HG03575 (cell line): ENCODE data around the gene CRBN.

Source experiments
- ATAC-seq: cut with Tn5 transposase; IDR thresholded peaks from one replicate; pipeline ENCODE4 v1.9.1; 2021; ENCODE audit not compliant: unreplicated experiment, insufficient number of reproducible peaks, low FRiP score; ENCODE audit errors: extremely low read depth

The CRBN gene

GRCh38 chr3:3126477-3127431 lies 52.7 kb downstream of the CRBN start, which contains the start of gene TRNT1:
Gene TRNT1 (plus strand): TSS chr3:3126940. CDS start chr3:3129041, 2,101 bp downstream.
- ATAC-seq, result peak; percentile 71

DNA sequence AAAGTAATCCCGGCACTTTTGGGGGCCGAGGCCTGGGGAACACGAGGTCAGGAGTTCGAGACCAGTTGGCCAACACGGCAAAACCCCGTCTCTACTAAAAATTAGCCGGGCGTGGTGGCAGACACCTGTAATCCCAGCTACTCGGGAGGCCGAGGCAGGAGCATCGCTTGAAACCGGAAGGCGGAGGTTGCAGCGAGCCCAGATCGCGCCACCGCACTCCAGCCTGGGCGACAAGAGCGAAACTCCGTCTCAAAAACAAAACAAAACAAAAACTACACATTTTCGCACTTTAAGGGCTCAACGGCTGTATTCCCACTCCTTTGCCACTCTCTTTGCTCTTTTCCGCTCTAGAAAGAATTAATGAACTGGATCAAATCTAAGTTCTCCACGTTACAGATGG lies 53.5 kb downstream of the CRBN start:
- ATAC-seq, result no peak

DNA sequence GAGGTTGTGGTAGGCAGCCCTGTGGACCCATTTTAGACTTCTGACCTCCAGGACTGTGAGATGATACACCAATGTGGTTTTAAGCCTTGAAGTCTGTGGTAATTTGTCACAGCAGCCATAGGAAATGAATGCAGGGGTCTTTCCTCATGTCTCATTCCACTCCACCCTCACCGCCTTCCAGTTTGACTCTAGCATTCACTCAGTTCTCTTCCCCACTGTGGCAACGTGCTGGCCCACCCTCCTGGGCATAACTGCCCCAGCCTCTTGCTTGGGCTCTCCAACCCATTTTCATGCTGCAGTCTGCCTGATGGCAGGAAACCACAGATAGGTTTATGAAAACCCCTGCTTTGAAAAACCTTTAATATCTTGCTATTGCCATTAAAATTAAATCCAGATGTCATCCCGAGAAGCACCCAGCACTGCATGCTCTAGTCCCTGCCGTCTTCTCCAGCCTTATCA lies 60.1 kb downstream of the CRBN start:
- no peak for ATAC-seq

- ATAC-seq, result no peak
Measured at GRCh38 chr3:3117651-3118050, 61.8 kb downstream of the CRBN start.

DNA sequence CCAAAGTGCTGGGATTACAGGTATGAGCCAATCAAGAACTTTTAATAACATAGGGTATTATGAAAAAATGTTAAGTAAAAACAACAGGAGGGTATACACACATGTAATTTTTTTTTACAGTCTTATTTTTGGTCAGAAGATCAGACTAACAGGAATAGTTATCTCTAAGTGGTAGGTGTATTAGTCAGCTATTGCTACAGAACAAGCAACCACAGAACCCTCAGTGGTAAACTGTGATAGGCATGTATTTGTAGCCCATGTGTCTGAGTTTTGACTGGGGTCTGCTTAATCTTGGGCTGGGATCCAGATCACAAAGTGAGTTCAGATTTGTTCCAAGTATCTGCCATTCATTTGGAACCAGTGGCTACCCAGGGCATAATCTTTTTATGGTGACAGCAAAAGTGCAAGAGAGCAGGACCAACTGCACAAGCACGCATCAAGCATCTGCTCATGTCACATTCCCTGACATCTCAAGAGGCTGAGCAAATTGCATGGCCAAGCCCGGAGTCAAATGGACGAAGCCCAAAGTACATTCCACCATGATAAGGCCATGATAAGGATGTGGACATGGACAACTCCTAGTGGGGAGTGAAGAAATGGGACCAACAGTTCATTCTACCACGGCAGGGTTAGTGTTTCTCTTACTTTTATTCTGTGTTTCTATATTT lies 66.3 kb downstream of the CRBN start:
- no peak for ATAC-seq

DNA sequence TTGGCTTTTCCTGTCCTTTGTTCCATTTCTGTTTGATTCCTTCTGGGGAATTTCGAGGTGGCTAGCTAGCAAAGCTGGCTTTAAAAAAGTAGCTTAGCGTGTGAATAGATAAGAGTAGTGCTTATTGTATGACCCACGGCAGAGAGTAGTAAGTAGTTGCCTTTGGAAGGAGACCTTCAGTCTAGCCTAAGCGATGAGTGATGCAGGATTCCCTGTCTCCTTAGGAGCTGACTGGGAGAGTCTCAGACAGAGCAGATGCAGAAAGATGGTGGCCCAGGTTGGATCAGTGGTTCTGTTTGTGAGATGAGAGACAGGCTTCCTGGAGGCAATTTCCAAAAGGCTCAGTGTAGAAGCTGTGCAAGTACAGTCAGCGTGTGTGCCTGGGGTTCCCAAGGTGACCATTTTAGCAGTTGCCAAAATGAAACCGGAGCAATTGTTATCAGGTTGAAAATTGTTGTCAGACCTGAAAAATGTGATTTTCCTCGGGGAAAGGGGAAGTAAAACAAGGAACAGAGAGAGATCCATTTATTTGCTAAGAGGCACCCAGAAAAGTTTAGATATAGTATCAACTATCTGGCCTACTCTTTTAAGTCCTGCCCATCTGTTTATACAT lies 68.6 kb downstream of the CRBN start:
- ATAC-seq, result no peak

DNA sequence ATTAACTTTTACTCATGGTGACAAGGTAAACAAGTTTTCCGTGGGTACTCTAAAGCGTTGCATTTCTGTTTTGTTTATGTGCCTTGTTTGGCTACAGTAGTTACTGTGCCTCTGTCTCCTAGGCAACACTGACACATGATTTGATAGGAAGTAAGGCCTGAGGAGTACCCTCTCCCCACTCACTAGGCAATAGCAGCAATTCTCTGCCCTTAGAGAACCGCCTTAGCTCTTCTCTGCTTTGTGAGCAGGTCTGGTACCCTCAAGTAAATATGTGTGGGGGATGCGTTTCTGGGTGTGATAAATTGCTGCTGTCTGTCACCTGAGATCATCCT lies 69.2 kb downstream of the CRBN start, which contains the start of gene IL5RA:
Gene IL5RA (minus strand): TSS at position 76 of the 332 bp plus-strand sequence. CDS start 5,390 bp downstream, outside the sequence.
- peak; percentile 47 for ATAC-seq

DNA sequence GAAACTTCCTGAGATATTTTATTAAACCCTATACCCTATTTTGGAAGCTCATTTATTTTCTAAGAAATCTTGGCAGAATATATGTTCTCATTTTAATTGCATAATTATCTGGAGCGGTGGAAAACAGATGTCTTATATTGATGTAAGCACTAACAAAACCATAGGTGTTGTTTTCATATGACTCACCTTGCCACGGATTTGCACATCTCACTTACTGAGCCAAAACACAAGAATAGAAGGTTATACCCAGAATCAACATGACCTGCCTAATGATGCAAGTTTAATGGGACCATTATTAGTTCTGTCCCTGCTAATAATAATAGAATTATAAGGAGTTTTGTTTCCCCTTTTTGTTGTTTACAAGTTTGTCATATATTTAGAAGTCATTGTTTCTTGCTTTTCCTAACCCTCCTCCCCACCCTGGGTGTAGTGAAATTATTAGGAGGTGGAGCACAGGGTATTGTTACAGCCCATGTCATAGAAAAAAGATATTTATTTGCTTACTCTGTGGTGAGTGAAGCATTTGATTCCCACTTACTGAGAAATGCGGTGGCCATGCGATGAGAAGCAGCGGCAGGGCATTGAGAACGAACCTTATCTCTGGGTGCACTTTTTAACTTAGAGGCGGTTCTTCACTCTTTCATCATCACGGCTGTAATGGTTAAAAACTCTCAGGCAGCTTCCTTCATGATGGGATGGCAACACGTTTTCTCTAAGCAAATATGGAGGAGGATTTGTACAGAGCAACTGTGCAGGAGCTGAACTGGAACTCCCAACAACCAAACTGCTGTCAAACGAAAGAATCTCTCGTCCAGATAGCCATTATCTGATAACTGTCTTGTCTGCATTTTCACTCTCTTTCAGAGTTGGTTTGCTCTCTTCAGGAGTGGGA lies 69.8 kb downstream of the CRBN start:
- peak; percentile 60 for ATAC-seq

DNA sequence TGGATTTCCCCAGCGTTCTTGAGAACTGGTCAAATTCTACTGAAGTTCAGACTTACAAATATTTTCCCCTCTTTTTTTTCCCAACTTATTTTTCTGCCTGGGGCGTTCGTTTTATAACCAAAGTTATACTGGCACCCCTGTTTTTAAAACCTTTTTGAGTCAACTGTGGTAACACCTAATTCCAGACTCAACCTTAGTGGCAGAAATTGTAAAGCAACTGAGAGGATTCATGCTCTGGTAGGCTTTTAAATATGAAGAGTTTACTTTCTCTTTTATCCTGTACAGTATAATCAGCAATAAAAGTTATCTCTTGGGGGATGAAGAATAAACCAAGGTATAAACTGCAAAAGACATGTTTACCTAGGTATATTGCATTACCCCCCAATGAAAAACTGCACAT lies 71.6 kb downstream of the CRBN start:
- no peak for ATAC-seq

- ATAC-seq, result no peak
Measured at GRCh38 chr3:3107181-3107580, 72.3 kb downstream of the CRBN start.

GRCh38 chr3:3105815-3106214 lies 73.7 kb downstream of the CRBN start:
- ATAC-seq, result no peak

DNA sequence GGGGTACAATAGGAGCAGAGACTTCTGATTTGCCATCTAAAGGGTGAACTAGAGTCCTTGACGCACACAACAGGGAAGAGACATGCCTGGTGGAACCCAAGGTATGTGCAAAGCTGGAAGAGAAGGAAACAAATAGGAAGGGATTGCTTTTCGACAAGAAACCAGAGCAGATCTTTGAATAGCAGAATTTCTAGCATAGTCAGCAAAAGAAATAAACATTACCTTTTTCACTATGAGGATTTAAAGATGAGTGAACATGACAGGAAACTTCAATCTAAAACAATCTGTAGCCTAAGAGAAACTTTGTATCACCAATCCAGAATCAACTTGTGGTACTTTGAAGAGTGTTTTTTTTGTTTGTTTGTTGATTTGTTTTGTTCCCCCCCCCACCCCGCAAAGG lies 74.2 kb downstream of the CRBN start:
- no peak for ATAC-seq

DNA sequence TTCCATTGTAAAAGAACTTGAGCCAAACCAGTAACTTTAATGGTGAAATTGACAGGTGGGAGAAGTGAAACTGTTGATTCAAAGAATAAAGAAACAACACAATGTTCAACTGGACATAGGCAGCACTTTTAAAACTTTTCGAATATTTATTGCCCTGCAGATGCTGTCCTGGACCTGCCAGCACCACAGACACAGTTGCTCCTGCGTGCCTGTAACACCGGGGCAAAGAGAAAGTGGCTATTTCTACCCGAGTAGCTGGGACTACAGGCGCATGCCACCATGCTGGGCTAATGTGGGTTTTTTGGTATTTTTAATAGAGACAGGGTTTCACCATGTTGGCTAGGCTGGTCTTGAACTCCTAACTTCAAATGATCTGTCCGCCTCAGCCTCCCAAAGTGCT lies 76.7 kb downstream of the CRBN start:
- ATAC-seq, result no peak

DNA sequence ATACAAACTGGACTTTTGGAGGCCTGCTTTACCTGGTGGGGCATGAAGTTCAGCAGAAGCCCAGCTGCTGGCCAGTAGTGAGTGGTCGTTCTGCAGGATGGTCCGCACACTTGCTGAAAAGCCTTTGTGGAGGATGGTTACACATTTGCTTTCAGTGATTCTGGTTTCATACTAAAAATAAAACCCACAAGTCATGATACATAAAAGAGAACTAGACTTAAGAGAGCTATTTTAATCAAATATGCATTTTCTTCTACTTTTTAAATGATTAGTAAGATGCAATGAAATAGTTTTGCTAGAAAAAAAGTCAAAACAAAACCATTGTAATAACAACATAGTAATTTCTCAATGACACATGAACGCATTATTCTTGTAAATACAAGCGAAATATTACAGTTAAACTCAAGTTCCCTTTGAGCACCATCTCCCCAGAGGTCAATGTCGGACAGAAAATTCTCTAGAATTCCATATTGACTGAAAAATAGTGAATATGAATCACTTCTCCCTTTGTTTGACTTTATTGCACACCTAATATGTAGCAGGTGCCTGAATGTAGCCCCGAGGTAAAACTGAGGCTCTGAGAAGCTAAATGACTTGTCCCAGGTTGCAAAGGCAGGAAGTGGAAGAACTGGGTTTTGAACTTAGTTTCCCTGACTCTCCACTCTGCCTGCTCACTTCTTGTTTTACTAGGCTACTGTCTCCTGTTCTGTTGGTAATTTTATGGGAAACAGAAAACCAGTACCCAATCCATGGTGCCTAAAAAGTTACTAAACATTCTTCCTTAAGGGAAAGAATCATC lies 77.6 kb downstream of the CRBN start:
- ATAC-seq, result peak; percentile 69
